GM12874 (cell line): ENCODE measurements around the gene PFN3.

Source experiments
- TF ChIP-seq, protein P1 (sequence below): IDR thresholded peaks from 2 replicates; pipeline ENCODE4 v1.5.1; 2011; ENCODE audit warnings: low read depth, mild to moderate bottlenecking, control low read depth, low read length, moderate library complexity; ENCODE audit not compliant: insufficient read depth

Gene PFN3

DNA sequence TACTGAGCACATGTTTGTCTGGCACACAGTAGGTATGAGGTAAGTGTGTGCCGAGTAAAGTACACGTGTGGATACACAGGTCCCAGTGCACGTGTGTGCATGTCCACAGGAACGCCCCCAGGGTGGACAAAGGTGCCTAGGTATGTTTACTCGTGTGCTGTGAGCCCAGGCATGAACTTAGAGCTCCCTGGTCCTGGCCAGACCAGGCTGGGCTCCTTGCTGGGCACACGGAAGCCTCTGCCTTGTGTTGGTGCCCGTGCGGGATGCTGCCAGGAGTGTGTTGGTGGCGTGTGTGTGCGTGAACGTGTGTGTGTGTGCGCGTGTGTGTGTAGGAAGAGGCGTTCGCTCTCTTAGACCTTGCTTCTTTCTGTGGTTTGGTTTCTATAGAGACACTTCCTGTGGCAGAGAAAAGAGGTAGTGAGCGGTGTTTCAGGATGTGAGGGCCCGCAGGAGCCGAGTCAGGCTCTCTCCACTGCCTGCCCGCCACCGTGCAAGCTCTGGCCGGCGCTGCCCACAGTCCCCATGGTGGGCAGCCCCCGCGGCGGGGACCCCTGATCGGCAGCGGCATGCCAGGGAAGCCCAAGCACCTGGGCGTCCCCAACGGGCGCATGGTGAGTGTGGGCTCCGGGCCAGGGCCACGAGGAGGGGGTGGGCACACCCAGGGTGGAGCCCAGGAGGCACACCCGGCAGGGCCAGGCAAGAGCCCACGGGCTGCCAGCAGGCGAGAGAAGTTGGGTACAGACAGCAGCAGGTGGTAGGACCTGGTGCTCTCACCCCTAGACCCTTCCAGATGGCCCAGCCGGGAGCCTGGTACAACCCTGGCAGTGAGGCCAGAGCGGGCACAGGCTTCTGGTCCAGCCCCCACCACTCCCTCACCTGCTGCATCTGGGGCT, 42.8 kb downstream of the PFN3 start, which contains the start of gene RGS14:
Gene RGS14 (plus strand): TSS at position 466 of the 893 bp plus-strand sequence. CDS start 101 bp downstream, at position 567.
- TF ChIP-seq, protein P1, sequence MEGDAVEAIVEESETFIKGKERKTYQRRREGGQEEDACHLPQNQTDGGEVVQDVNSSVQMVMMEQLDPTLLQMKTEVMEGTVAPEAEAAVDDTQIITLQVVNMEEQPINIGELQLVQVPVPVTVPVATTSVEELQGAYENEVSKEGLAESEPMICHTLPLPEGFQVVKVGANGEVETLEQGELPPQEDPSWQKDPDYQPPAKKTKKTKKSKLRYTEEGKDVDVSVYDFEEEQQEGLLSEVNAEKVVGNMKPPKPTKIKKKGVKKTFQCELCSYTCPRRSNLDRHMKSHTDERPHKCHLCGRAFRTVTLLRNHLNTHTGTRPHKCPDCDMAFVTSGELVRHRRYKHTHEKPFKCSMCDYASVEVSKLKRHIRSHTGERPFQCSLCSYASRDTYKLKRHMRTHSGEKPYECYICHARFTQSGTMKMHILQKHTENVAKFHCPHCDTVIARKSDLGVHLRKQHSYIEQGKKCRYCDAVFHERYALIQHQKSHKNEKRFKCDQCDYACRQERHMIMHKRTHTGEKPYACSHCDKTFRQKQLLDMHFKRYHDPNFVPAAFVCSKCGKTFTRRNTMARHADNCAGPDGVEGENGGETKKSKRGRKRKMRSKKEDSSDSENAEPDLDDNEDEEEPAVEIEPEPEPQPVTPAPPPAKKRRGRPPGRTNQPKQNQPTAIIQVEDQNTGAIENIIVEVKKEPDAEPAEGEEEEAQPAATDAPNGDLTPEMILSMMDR = no peak

DNA sequence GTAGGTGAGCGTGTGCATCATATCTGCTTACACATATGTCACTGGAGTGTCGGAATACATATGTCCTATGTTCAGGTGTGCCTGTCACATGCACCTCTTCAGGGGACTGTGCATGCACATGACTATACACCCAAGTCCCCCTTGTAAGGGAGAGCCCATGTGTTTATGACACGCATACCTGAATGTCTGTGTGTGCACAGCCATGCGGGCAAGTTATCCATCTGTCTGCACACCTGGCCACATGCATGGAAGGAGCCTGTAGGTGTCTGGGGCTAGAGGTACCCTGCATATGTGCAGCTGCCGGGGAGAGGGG, 43.4 kb downstream of the PFN3 start:
- TF ChIP-seq, protein P1 = no peak

DNA sequence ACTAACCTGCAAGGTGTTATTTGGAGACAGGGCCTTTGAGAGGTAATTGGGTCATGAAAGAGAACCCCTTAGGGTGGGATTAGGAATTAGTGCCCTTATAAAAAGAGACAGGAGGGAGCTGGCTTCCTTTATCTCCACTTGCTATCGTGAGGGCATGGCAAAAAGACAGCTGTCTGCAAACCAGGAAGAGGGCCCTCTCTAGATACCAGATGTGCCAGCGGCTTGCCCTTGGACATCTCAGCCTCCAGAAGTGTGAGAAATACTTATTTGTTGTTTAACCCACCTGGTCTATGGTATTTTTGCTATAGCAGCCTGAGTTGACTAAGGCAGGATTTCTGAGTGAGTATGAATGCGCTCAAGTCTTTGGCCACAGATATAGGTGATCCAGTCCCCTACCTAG, 43.7 kb downstream of the PFN3 start:
- TF ChIP-seq, protein P1 = no peak

DNA sequence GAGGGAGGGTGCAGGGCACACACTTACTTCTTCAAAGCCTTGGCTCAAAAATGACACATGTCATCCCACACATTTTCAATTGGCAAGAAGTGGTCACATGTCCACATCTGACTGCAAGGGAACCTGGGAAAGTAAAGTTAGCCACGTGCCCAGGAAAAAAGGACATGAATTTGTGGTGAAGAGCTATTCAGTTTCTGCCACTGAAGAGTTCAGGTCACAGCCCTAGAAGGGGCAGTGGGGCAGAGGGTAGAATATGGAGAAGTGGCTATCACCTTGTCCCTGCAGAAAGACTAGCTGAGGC, 44.6 kb downstream of the PFN3 start:
- TF ChIP-seq, protein P1 = no peak

DNA sequence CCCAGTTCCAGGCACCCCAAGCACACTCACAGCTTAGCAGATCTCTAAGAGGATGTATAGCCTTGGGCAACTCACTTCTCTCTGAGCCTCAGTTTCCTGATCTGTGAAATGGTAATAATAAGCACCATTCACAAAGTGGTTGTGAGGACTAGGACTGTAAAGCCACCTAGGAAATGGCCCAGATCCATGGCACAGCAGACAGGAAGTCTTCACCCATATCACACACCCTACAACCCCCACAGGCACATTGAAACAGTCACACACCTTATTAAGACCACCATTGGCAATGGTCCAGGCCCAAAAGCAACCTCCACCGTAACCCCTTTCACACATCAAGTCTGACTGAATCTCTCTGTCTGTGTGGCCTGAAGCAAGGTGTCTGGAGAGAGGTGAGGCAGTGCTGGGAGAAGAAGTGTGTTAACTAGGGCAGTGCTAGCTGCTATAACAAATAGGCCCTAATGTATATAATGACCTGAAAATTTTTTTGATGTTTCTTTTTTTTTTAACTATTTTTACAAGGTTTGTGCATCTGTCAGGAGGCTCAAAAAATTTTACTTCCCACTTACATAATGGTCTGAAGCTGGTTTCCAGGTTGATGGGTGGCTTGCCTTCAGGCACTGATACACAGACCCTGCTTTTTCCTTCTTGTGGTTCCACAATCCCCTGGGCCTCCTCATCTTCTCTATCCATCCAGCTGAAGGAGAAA, 45.1 kb downstream of the PFN3 start:
- TF ChIP-seq, protein P1 = no peak

DNA sequence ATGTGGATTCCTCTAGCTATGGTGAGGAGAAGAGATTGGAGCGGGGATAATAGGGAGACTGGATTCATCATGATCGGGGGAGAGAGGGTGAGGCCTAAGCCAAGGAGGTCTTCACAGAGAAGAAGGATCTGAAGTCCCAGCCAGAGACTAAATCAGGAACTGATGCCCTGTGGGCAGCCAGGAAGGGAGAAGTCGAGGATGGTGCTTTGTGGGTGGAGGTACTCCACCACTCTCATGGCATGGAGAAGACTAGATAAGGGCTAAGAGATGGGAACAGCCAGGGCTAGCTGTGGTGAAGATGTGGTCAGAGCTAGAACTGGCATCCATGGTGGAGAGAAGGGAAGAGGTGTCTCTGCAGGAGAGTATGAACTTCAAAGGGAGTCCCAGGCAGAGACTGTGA, 45.8 kb downstream of the PFN3 start:
- TF ChIP-seq, protein P1 = no peak

DNA sequence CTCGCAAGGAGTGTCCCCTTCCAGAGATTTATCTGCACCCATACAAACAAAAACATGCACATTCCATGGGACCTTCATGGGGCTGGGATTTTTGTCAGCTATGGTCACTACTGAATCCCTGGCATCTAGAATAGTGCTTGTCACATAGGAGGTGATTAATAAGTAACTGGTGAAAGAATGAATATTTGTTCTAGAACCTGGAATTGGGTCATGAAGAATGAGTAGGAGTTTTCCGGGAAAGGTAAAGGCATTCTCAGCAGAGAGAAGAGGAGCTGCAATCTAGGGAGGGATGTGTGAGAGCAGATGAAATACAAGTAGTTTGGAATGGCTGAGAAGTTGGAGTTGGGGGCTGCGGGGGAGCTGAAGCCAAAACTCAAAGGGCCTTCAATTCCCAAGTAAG, 46.2 kb downstream of the PFN3 start:
- TF ChIP-seq, protein P1 = no peak
